A549 treated with AZD9567 at 1 μM for 4 hours (cell line): ENCODE data around the gene ATG10. TPM values are rescaled to one million over a fixed set of nuclear protein-coding genes. Genes with fewer than 3 reads are reported as not detected.

ENCODE experiments used
- total RNA-seq: library from RNA; stranded (reverse); fragments of 200-300 nt; extraction: Qiagen RNA extraction; gene quantifications from 5 replicates; pipeline ENCODE4 v1.2.3, GENCODE V29; 2022; ENCODE audit not compliant: insufficient read depth

ATG10 gene
- 6.7 to 8.3 TPM (median 7.9 TPM) in 5 replicates for total RNA-seq

DNA sequence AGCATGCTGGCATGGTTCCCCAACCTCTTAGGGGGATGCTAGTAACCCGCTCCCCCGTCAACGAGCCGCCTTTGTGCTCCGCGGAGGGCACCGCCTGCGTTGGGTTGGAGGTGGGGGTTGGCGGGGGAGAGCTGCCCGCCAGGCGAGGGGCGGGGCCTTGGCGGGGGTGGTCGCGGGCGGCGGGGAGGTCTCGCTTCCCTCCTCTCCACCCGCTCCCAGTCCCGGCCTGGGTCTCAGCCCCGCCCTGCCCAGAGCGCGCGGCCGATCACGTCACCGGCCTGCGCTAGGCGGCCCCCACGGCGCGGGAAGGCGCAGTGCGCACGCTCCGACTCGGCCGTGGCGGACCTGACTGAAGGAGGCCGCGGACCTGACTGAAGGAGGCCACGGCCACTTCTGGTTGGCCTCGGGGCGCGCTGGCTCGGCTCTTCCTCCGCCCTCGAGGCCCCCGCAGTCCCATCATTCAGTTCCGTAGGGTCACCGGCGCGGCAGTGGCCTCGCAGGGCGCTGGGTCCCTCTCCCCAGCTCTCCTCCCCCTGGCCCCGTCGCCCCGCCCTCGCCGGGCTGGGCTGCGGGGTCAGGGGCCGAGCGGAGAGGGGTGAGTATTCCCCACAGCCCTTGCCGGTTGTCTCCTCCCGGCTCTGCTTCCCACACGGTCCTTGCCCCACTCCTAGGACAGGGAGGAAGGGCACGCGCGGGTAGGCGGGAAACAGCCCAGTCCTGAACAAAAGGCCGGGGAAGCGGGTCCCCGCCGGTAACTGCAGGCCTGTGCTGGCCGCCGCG lies at the start of gene ATG10:
Gene ATG10, plus strand, starts transcription at position 312 of the 780 bp plus-strand sequence. CDS start 15,548 bp downstream, outside the sequence.

DNA sequence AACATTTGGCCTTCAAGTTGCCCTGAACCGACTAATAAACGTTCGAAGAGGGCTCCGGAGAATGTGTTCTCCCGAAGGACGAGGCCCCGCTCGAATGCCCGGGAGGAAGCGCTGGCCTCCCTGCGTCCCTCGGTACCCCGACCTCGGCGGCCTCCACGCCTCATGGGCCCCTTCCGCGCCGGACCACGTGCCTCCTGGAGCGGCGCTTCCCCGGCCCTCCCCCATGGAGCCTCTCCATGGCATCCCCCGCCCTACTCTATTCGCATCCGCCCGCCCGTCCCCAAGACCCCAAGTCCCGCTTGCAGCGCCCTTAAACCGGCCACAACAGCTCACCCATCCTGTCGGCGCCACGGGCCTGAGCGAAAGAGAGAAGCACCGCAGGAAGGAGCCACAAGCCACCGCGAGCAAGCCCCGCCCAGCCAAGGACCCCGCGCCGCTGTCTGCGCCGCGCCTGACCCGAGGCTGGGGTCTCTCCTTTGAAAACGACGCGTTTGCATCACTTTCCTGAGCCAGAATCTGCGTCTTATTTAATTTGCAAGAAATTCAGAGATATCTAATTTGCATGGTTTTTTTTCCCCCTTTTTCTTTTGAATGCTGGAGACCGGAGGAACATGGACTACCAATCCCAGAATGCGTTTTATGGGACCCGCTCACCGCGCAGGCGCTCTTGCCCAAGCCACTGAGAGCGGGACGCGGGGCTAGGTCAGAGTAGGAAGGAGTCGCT lies 306.3 kb downstream of the ATG10 start, which contains the start of gene RPS23:
Gene RPS23, minus strand, starts transcription at position 368 of the 724 bp plus-strand sequence. Its CDS starts 31 bp downstream, at position 337.

Other genes starting within 250 kb of the ATG10 start
- 7.8 to 14.7 TPM (median 9.3 TPM) in 5 replicates for gene SSBP2, start 220.9 kb upstream of the ATG10 start, total RNA-seq